ENCODE data around the gene ATP8A1. TPM values are rescaled to one million over a fixed set of nuclear protein-coding genes. Genes with fewer than 3 reads are reported as not detected.

Gene ATP8A1
- total RNA-seq, 1 donor from 2014 or later, result 11.6 TPM

- Mint-ChIP-seq H3K27me3 (no peaks in the 10 kb centered on the region), H3K4me1 (ENCODE audit: unreplicated experiment) (peaks cover 7% of the 10 kb centered on the region), H3K36me3 (no peaks in the 10 kb centered on the region), H3K27ac (no peak overlapping the region), H3K4me3 (no peak overlapping the region), H3K9me3 (no peaks in the 10 kb centered on the region)
- DNase-seq (ENCODE audit: extremely low spot score, unreplicated experiment), result no peak
- TF ChIP-seq CTCF (conservative IDR thresholded peaks at IDR 0.05), result no peak
These were observed 56.3 kb downstream of the ATP8A1 start for GRCh38 chr4:42600578-42600977.

- Mint-ChIP-seq H3K9me3 (no peaks in the 10 kb centered on the region), H3K36me3 (no peaks in the 10 kb centered on the region), H3K4me3 (no peak overlapping the region), H3K27ac (no peak overlapping the region), H3K4me1 (ENCODE audit: unreplicated experiment) (peaks cover 4% of the 10 kb centered on the region), H3K27me3 (no peaks in the 10 kb centered on the region)
- TF ChIP-seq CTCF (conservative IDR thresholded peaks at IDR 0.05), result no peak
- DNase-seq (ENCODE audit: extremely low spot score, unreplicated experiment), result no peak
These were observed 60.0 kb downstream of the ATP8A1 start for GRCh38 chr4:42596918-42597317.

GRCh38 chr4:42594888-42595287 is 62.0 kb downstream of the ATP8A1 start:
- H3K27ac Mint-ChIP-seq, result no peak overlapping the region
- no peaks in the 10 kb centered on the region for H3K9me3 Mint-ChIP-seq
- TF ChIP-seq CTCF (conservative IDR thresholded peaks at IDR 0.05), result no peak
- no peak overlapping the region for H3K4me3 Mint-ChIP-seq
- DNase-seq (ENCODE audit: extremely low spot score, unreplicated experiment), result no peak
- peaks cover 4% of the 10 kb centered on the region for H3K4me1 Mint-ChIP-seq (ENCODE audit: unreplicated experiment)
- H3K27me3 Mint-ChIP-seq, result no peaks in the 10 kb centered on the region
- no peaks in the 10 kb centered on the region for H3K36me3 Mint-ChIP-seq

- TF ChIP-seq CTCF (conservative IDR thresholded peaks at IDR 0.05), result no peak
- Mint-ChIP-seq H3K36me3 (no peaks in the 10 kb centered on the region), H3K27me3 (no peaks in the 10 kb centered on the region), H3K9me3 (no peaks in the 10 kb centered on the region), H3K4me3 (no peak overlapping the region), H3K4me1 (ENCODE audit: unreplicated experiment) (no peaks in the 10 kb centered on the region), H3K27ac (no peak overlapping the region)
- no peak for DNase-seq (ENCODE audit: extremely low spot score, unreplicated experiment)
These were observed 68.0 kb downstream of the ATP8A1 start for GRCh38 chr4:42588909-42589308.

- H3K4me3 Mint-ChIP-seq, result no peak overlapping the region
- TF ChIP-seq CTCF (conservative IDR thresholded peaks at IDR 0.05), result no peak
- DNase-seq (ENCODE audit: extremely low spot score, unreplicated experiment), result no peak
- no peaks in the 10 kb centered on the region for H3K27me3 Mint-ChIP-seq
- H3K9me3 Mint-ChIP-seq, result no peaks in the 10 kb centered on the region
- no peak overlapping the region for H3K27ac Mint-ChIP-seq
- no peaks in the 10 kb centered on the region for H3K4me1 Mint-ChIP-seq (ENCODE audit: unreplicated experiment)
- no peaks in the 10 kb centered on the region for H3K36me3 Mint-ChIP-seq
These were observed 70.1 kb downstream of the ATP8A1 start for GRCh38 chr4:42586775-42587174.

GRCh38 chr4:42579903-42580302 is 77.0 kb downstream of the ATP8A1 start:
- Mint-ChIP-seq H3K27me3 (no peaks in the 10 kb centered on the region), H3K36me3 (no peaks in the 10 kb centered on the region), H3K9me3 (no peaks in the 10 kb centered on the region), H3K27ac (no peak overlapping the region), H3K4me3 (no peak overlapping the region), H3K4me1 (ENCODE audit: unreplicated experiment) (no peaks in the 10 kb centered on the region)
- no peak for TF ChIP-seq CTCF (conservative IDR thresholded peaks at IDR 0.05)
- DNase-seq (ENCODE audit: extremely low spot score, unreplicated experiment), result no peak

Measured in type B pancreatic cell (in vitro differentiated cells).